SH-SY5Y (cell line): ENCODE data around the gene BMPR1B.

ENCODE experiments used
- GATA2 ChIP-seq: IDR thresholded peaks from 2 replicates; pipeline ENCODE4 v1.6.1; 2011; ENCODE audit warnings: mild to moderate bottlenecking, low read depth, low read length
- GATA3 ChIP-seq: IDR thresholded peaks from 2 replicates; pipeline ENCODE4 v1.6.1; 2011; ENCODE audit warnings: low read depth, mild to moderate bottlenecking, low read length, moderate library complexity

GRCh38 chr4:94841864-94842221, 84.1 kb downstream of the BMPR1B start:
- TF ChIP-seq GATA3 (no peak), GATA2 (no peak)
